B cell (primary cell): ENCODE measurements around the gene CATSPERB.
"Not testable (repeated sequence)": the region's sequence is repeated elsewhere in the genome, so short reads cannot be mapped to it uniquely, and the experiment has no call there.

ENCODE experiments used
- EZH2 ChIP-seq: IDR thresholded peaks from 2 replicates; pipeline ENCODE4 v1.6.1; 2012; ENCODE audit warnings: borderline replicate concordance, low read depth, mild to moderate bottlenecking, moderate library complexity, low read length; ENCODE audit not compliant: insufficient read depth, poor library complexity, severe bottlenecking
- TF ChIP-seq, protein P1 (sequence below): fragments of 200-600 bp; IDR thresholded peaks from one replicate; pipeline ENCODE4 v1.8.0; 2022; ENCODE audit warnings: antibody characterized with exemption, mild to moderate bottlenecking

DNA sequence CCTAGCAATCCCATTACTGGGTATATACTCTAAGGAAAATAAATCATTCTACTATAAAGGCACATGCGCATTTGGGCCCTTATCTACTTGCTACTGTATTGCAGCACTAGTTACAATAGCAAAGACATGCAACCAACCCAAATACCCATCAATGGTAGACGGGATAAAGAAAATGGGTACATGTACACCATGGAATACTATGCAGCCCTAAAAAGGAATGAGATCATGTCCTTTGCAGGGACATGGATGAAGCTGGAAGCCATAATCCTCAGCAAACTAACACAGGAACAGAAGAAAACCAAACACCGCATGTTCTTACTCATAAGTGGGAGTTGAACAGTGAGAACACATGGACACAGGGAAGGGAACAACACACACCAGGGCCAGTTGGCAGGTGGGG is 54.2 kb downstream of the CATSPERB start:
- TF ChIP-seq, protein P1, sequence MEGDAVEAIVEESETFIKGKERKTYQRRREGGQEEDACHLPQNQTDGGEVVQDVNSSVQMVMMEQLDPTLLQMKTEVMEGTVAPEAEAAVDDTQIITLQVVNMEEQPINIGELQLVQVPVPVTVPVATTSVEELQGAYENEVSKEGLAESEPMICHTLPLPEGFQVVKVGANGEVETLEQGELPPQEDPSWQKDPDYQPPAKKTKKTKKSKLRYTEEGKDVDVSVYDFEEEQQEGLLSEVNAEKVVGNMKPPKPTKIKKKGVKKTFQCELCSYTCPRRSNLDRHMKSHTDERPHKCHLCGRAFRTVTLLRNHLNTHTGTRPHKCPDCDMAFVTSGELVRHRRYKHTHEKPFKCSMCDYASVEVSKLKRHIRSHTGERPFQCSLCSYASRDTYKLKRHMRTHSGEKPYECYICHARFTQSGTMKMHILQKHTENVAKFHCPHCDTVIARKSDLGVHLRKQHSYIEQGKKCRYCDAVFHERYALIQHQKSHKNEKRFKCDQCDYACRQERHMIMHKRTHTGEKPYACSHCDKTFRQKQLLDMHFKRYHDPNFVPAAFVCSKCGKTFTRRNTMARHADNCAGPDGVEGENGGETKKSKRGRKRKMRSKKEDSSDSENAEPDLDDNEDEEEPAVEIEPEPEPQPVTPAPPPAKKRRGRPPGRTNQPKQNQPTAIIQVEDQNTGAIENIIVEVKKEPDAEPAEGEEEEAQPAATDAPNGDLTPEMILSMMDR: not testable (repeated sequence)
- not testable (repeated sequence) for TF ChIP-seq EZH2
